OCI-LY7 (cell line): ENCODE measurements around the gene NOVA2. TPM values are rescaled to one million over a fixed set of nuclear protein-coding genes. Genes with fewer than 3 reads are reported as not detected.

ENCODE experiments used
- BruUV-seq: library from RNA; stranded (reverse); fragments of 400-500 nt; replicated peaks from 2 replicates; lab custom pipeline; 2021; lab: Mats Ljungman, UMichigan
- CTCF ChIA-PET: fragments of 300-600 bp; sonication (Branson Sonifier 250); formaldehyde crosslinking; loops from one replicate; lab custom pipeline; 2022; ENCODE audit warnings: antibody characterized with exemption; ENCODE audit not compliant: unreplicated experiment; lab: Charles Lee
- POLR2A ChIA-PET: fragments of 300-600 bp; sonication (Branson Sonifier 250); formaldehyde crosslinking; loops from one replicate; lab custom pipeline; 2022; ENCODE audit warnings: antibody characterized with exemption; lab: Charles Lee
- DNase-seq: peaks from one replicate; pipeline ENCODE4 v3.0.0-alpha.2; 2015; ENCODE audit warnings: low spot score
- H2AFZ ChIP-seq: fragments of 200-600 bp; sonication (generic), shearing (Covaris generic); 2 replicates; pipeline ENCODE4 v1.6.1; 2014; ENCODE audit warnings: mild to moderate bottlenecking, antibody characterized with exemption, low read length, moderate library complexity
- H3K27ac ChIP-seq: fragments of 200-600 bp; sonication (generic); 2 replicates; pipeline ENCODE4 v1.5.1; 2014; ENCODE audit warnings: mixed run types, low read depth, mild to moderate bottlenecking, moderate library complexity, low read length, inconsistent platforms; ENCODE audit not compliant: poor library complexity, severe bottlenecking
- H3K36me3 ChIP-seq: fragments of 200-600 bp; sonication (generic); 2 replicates; pipeline ENCODE4 v1.6.1; 2014; ENCODE audit warnings: mild to moderate bottlenecking, antibody characterized with exemption, low read length, moderate library complexity, mixed read lengths; ENCODE audit not compliant: insufficient read depth
- H3K4me1 ChIP-seq: fragments of 200-600 bp; sonication (generic); 2 replicates; pipeline ENCODE4 v1.5.1; 2014; ENCODE audit warnings: mild to moderate bottlenecking, low read length; ENCODE audit not compliant: insufficient read depth, poor library complexity, severe bottlenecking
- H3K4me2 ChIP-seq: fragments of 200-600 bp; sonication (generic); 2 replicates; pipeline ENCODE4 v1.6.1; 2014; ENCODE audit warnings: mild to moderate bottlenecking, low read length
- H3K4me3 ChIP-seq: fragments of 200-600 bp; sonication (generic); 2 replicates; pipeline ENCODE4 v1.5.1; 2014; ENCODE audit warnings: mild to moderate bottlenecking, low read depth, low read length; ENCODE audit not compliant: poor library complexity, severe bottlenecking
- H3K79me2 ChIP-seq: fragments of 200-600 bp; sonication (generic); 2 replicates; pipeline ENCODE4 v1.6.1; 2016; ENCODE audit warnings: low read depth, mild to moderate bottlenecking, low read length, moderate library complexity, mixed read lengths; ENCODE audit not compliant: insufficient read depth
- H3K9me2 ChIP-seq: fragments of 200-600 bp; sonication (generic); 2 replicates; pipeline ENCODE4 v1.6.1; 2016; ENCODE audit warnings: mild to moderate bottlenecking, low read length, mixed read lengths; ENCODE audit not compliant: insufficient read depth
- H3K9me3 ChIP-seq: fragments of 200-600 bp; sonication (generic); 2 replicates; pipeline ENCODE4 v1.6.1; 2014; ENCODE audit warnings: mild to moderate bottlenecking, mixed run types, low read length, mixed read lengths
- H4K20me1 ChIP-seq: fragments of 200-600 bp; sonication (generic); 2 replicates; pipeline ENCODE4 v1.6.1; 2014; ENCODE audit warnings: mild to moderate bottlenecking, antibody characterized with exemption, low read length, moderate library complexity, mixed read lengths; ENCODE audit not compliant: insufficient read depth
- CTCF ChIP-seq: fragments of 200-600 bp; sonication (generic); conservative IDR thresholded peaks from 2 replicates; pipeline ENCODE4 v1.5.1; 2014; ENCODE audit warnings: mild to moderate bottlenecking, antibody characterized with exemption, low read length, moderate library complexity, mixed read lengths
- EZH2phosphoT487 ChIP-seq: fragments of 200-600 bp; sonication (generic); IDR thresholded peaks from 2 replicates; pipeline ENCODE4 v1.6.1; 2018; ENCODE audit warnings: low read depth, borderline replicate concordance, mild to moderate bottlenecking, mixed run types, antibody characterized with exemption, low read length, moderate library complexity, mixed read lengths
- intact Hi-C: fragments of 100-400 bp; cut with micrococcal nuclease; formaldehyde crosslinking; loops from one replicate; pipeline ENCODE4 v1.10.0; 2022; ENCODE audit not compliant: unreplicated experiment
- total RNA-seq, 2 experiments: library from RNA; depleted of rRNA in 1 of 2; stranded (reverse); fragments of >200 nt in 1 of 2; shearing (Covaris generic) in 1 of 2; gene quantifications; 2 replicates each; pipeline ENCODE4 v1.2.3, GENCODE V29; 2014 to 2022

NOVA2 gene
- total RNA-seq, 2 experiments from 2014 or later, result 0.19 TPM; not detected in 1

DNA sequence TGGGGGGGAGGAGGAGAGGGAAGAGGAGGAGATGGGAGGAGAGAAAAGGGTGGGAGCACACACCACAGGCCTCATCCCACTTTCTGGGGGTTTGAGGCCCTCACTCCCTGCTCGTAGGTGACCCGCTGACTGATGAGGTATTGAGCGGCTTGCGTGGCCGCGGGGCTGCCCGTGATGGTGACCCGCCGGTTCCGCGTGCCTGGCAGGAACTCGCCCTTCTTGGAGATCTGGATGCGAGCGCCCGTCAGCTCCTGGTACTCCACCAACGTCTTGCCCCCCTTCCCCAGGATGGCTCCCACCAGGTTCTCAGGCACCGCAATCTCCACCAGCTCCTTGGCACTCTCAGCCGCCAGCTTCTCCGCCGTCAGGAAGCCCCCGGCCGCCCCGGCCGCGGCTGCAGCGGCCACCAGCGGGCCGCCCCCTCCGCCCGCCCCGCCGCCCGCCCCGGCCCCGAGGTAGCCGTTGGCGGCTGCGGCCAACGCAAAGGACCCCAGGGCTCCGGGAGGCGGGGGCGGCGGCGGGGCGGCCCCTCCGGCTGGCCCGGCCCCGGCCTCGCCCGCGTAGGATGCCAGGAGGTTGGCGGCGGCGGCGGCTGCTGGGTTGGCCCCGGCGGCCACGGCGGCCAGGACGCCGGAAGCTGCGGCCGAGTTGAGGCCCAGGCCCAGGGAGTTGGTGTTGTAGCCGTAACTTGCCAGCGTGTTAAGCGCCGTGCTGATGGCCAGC is 33.7 kb downstream of the NOVA2 start:
- Histone ChIP-seq H3K4me1 (no peaks in the 10 kb centered on the region), H3K4me2 (no peak overlapping the region), H4K20me1 (no peaks in the 10 kb centered on the region), H2AFZ (no peak overlapping the region), H3K9me3 (no peaks in the 10 kb centered on the region), H3K36me3 (no peaks in the 10 kb centered on the region), H3K27ac (no peak overlapping the region), H3K4me3 (no peak overlapping the region), H3K79me2 (no peaks in the 10 kb centered on the region), H3K9me2 (no peaks in the 10 kb centered on the region)
- TF ChIP-seq CTCF (no peak), EZH2phosphoT487 (no peak)
- DNase-seq, result no peak
- BruUV-seq, result no TSS peak
- intact Hi-C loops, result no loop called here
- CTCF ChIA-PET, result interaction anchor here (0.6 kb wide), 1 partner anchor 1908 kb away, joined by 4 read pairs; no protein-coding TSS in a partner anchor
- POLR2A ChIA-PET, result no interaction called here

DNA sequence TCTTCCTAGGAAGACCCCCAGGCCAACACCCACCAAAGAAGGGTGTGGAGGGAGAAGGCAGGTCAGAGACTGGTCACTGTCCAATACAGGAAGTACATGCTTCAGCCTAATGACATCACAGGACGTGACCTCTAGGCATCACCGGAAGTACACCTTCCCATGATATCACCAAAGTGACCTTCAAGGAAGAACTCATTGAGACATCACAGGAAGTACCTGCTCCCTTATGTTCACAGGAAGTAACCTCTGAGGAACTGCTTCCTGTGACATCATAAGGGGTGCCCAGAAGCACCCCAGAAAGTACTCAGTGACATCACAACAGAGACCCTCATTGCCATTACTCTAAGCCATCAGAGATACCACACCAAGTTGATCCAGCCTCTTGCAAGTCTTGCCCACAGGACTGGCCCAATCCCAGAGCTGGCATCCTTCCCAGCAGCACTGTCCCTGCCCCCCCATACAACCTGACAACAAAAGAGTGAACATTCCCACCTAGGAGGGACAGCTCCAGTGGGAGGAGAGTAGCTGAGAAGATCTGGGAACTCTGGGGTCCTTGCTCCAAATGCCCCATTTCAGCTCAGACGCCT is 34.8 kb downstream of the NOVA2 start:
- H3K36me3 ChIP-seq, result no peaks in the 10 kb centered on the region
- intact Hi-C loops, result no loop called here
- H3K4me2 ChIP-seq, result no peak overlapping the region
- no peaks in the 10 kb centered on the region for H3K9me2 ChIP-seq
- TF ChIP-seq EZH2phosphoT487 (no peak), CTCF (no peak)
- CTCF ChIA-PET, result interaction anchor here (0.6 kb wide), 1 partner anchor 1909 kb away, joined by 4 read pairs; no protein-coding TSS in a partner anchor
- H2AFZ ChIP-seq, result peak overlapping the region; percentile 1; the same call in 1 of the 2 replicates
- H3K27ac ChIP-seq, result no peak overlapping the region
- BruUV-seq, result no TSS peak
- no peak overlapping the region for H3K4me3 ChIP-seq
- no peaks in the 10 kb centered on the region for H3K4me1 ChIP-seq
- H4K20me1 ChIP-seq, result no peaks in the 10 kb centered on the region
- no peaks in the 10 kb centered on the region for H3K79me2 ChIP-seq
- POLR2A ChIA-PET, result interaction anchor here (0.7 kb wide), 1 partner anchor 19 kb away, joined by 4 read pairs; no protein-coding TSS in a partner anchor
- no peaks in the 10 kb centered on the region for H3K9me3 ChIP-seq
- no peak for DNase-seq

GRCh38 chr19:45935267-45935666 is 38.4 kb downstream of the NOVA2 start:
- ChIA-PET CTCF (no interaction called here), POLR2A (no interaction called here)
- H3K9me2 ChIP-seq, result no peaks in the 10 kb centered on the region
- no peak overlapping the region for H3K27ac ChIP-seq
- H4K20me1 ChIP-seq, result no peaks in the 10 kb centered on the region
- TF ChIP-seq EZH2phosphoT487 (no peak), CTCF (no peak)
- H3K4me2 ChIP-seq, result no peak overlapping the region
- H3K9me3 ChIP-seq, result no peaks in the 10 kb centered on the region
- no peak overlapping the region for H2AFZ ChIP-seq
- no peak for DNase-seq
- no TSS peak for BruUV-seq
- H3K4me3 ChIP-seq, result no peak overlapping the region
- H3K79me2 ChIP-seq, result no peaks in the 10 kb centered on the region
- no peaks in the 10 kb centered on the region for H3K4me1 ChIP-seq
- intact Hi-C loops, result no loop called here
- H3K36me3 ChIP-seq, result no peaks in the 10 kb centered on the region
